Colon (tissue), 2 donors: ENCODE results near the gene IQCE.
"Not testable (repeated sequence)": the region's sequence is repeated elsewhere in the genome, so short reads cannot be mapped to it uniquely, and the experiment has no call there.

Experiments
- FAIRE-seq: peaks from 2 replicates; lab custom pipeline; 2012; peaks lifted over from hg19 to GRCh38; lab: Jason Lieb, UNC
- donor health status: control.
- donor health status: control.

The IQCE gene

GRCh38 chr7:2577914-2578680 lies 19.3 kb downstream of the IQCE start:
- FAIRE-seq = no peak

DNA sequence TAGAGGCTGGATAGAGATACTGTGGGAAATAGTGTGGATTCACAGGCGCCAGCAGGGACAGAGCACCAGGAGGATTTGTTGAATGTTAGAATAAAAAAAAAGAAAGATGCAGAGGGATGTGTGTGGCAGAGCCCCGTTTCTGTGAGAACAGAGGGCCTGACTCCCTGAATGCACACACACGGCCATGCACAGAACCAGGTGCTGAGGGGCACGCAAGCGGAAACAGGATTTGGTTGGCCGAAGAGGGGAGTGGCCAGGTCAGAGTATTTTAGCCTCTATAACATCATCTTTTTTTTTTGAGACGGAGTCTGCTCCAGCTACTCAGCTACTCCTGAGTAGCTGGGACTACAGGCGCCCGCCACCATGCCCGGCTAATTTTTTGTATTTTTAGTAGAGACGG lies 21.9 kb downstream of the IQCE start:
- no peak for FAIRE-seq

DNA sequence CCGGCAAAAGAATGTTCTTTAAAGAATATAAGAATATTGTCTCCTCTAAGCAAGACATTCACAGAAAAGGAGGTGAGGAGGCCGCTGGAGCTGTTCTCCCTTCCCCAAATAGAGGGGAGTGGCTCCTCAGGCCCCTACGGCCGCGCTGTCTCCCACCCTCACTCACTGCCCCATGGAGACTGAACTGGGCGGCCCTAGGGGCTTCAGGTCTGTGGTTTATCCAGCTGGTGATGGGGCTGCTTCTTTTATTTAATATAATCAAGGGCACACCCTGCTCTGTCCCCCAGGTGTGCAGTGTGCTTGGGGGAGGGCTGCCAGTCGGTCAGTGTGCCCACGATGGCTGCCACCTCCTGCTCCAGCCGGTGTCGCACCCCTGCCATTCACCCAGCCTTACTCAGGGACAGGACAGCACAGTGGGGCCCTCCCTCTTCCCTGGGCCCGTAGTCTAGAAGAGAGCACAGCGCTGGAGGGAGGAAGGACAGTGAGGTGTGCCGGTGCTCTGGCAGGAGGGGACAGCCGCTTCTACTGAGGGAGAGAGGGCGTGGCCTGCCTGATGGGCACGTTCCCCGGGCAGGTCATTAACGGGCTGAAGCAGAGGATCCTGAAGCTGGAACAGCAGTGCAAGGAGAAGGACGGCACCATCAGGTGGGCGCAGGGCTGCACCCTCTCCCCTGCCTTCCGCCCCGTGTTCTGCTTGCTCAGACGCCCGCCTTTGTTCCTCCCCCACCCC lies 23.4 kb downstream of the IQCE start:
- FAIRE-seq = no peak

DNA sequence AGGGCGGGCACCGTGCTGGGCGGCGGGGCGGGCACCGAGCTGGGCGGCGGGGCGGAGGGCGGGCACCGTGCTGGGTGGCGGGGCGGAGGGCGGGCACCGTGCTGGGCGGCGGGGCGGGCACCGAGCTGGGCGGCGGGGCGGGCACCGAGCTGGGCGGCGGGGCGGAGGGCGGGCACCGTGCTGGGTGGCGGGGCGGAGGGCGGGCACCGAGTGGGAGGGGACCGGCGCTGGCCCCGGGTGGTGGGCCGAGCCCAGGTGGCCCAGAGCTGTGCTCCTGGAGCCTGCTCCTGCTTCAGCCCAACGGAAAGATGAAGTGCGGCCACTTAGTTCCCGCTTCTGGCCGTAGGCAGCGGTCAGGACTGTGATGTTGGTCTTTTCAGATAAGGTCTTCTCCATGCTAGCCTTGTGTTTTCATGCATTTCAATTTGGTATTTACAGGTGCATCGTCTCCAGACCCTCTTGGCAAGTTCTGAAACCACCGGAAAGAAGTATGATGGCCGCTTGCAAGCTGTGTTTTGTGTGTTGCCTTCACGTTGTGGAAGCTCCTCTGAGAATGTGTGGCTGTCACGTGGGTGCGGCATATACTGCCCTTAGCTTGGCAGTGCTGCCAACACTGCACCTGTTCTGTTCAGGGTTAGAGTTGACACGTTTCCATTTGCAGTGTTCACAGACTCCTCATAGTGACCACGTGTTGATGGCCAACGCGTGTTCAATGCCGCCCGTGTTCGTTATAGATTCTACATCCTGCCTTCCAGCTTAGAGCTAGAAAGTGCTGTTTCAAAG lies 25.2 kb downstream of the IQCE start:
- no peak for FAIRE-seq

GRCh38 chr7:2585446-2585845 lies 26.7 kb downstream of the IQCE start:
- no peak for FAIRE-seq

- no peak for FAIRE-seq
These were observed 27.7 kb downstream of the IQCE start for GRCh38 chr7:2586326-2587020.

GRCh38 chr7:2587134-2587533 lies 28.4 kb downstream of the IQCE start:
- no peak for FAIRE-seq

DNA sequence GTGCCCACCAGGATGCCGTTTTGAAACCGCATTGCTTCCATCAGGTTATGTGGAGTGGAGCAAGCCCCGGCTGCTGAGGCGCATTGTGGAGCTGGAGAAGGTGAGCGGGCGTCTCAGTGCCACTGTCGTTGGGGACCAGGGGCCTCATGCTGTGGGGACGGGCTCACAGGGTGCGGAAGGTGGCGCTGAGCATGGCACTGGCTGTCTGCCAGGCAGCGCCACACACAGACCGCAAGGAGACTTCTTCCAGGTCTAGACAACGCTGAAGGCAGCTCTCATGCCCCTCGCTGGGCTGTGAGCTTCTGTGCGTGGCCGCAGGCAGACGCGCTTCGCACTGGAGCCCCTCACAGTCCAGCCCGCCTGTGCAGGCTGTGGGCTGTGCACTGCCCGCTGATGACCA lies 29.0 kb downstream of the IQCE start:
- FAIRE-seq = no peak

GRCh38 chr7:2589341-2589740 lies 30.6 kb downstream of the IQCE start:
- no peak for FAIRE-seq

GRCh38 chr7:2589941-2590340 lies 31.2 kb downstream of the IQCE start:
- not testable (repeated sequence) for FAIRE-seq

- no peak for FAIRE-seq
These were observed 33.6 kb downstream of the IQCE start for GRCh38 chr7:2592375-2592865.

DNA sequence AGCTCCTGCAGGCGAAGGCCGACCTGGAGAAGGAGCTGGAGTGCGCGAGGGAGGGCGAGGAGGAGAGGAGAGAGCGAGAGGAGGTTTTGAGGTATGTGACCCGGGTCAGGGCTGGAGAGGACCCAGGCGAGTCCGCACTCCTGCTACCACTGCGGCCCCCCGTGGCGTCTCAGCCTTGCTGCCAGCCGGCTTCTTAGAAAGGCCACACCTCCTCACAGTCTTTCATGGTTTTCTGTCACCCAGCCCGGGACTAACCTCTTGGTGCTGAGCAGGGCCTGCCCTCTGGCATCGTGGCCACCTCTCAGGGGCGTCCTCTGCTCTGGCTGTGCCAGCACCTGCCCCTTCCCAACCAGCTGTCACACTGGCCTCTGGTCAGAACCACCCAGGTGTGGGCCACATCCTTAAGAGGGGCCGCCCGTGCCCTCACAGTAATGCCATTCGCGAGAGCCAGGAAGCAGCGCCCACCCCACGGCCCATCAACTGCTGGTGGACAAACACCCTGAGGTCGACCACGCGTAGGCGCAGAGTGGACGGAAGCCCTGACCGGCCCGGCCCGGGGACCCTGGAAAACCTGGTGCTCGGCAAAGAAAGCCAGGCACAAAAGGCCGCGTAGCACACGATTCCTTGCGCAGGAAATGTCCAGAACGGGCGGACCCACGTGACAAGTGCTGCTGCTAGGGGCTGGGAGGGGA lies 34.4 kb downstream of the IQCE start:
- no peak for FAIRE-seq

DNA sequence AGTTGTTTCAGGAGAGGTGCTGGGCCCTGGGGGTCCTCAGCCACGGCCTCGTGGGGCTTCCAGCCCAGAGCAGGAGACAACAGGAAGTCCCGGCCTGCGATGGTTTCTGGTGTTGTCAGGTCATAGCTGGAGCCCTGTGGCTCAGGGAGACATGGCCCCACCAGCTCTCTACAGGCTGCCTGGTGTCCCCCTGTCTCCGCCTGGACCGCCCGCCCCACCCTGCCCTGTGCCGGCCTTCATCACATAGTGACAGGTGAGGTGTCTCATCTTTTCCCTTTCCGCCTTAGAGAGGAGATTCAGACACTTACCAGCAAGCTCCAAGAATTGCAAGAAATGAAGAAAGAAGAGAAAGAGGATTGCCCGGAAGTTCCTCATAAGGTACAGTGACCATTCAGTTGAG lies 35.8 kb downstream of the IQCE start:
- FAIRE-seq = no peak

GRCh38 chr7:2595258-2595860 lies 36.6 kb downstream of the IQCE start:
- no peak for FAIRE-seq

- FAIRE-seq = no peak
These were observed 37.9 kb downstream of the IQCE start for GRCh38 chr7:2596464-2597272.

DNA sequence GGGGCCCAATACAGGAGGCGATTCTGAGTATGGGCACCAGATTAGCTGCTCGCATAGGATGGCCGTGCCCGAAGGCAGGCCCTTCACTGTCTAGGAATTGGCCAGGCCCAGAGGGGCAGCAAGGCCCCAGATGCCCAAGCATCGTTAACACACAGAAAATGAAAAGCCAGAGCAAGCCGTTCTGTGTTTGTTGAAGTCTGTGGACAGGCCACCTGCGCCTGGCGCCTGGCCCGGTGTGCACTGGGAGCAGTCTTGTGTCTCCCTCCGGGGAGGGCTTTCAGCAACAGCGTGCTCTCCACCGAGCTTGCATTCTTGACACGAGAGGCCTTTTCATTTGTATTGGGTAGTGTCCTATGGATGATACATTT lies 38.5 kb downstream of the IQCE start:
- no peak for FAIRE-seq

DNA sequence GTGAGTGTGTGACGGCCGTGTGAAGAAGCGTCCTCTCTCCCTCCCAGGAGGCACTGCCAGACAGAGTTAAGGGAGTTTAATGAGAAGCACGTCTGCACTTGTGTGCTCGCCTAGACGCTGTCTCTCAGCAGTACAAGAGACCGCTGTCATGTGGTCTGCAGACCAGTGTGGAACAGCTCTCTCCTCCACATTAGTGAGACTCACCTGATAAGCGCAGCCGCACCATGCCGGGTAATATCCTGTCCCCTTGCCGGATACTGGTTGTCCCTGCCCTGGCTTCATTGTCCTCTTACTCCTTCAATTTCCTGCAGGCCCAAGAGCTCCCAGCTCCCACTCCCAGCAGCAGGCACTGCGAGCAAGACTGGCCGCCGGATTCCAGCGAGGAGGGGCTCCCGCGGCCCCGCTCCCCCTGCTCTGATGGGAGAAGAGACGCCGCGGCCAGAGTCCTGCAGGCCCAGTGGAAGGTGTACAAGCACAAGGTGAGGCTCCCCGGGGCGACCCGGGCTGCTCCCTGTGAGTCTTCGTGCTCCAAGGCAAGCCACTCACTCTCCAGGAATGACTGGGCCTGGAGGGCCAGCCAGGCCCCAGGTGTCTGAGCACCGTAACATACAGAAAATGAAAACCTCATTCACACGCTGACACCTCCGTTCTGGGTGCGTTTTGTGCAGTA lies 39.5 kb downstream of the IQCE start:
- no peak for FAIRE-seq

DNA sequence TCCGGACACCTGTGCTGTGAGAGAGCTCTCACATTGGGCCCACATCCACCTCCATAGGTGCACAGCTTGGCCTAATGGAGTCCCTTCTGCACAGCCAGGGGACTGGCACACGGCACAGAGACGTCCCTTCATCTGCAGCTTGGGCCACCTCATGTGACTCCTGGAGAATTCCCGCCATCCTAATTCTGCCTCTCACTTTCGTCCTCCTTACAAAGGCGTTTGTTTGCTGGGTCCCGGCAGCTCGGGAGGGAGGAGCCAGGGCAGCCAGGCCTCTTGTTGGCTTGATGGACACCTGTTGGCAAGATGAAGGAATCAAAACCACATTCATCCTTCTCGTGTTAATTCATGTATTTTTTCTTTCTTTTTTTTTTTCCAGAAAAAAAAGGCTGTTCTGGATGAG lies 42.3 kb downstream of the IQCE start:
- no peak for FAIRE-seq

GRCh38 chr7:2601907-2602306 lies 43.1 kb downstream of the IQCE start:
- no peak for FAIRE-seq
